Keratinocyte (primary cell): ENCODE results near the gene MIEN1. TPM values are rescaled to one million over a fixed set of nuclear protein-coding genes. Genes with fewer than 3 reads are reported as not detected.

ENCODE experiments used
- DNase-seq: peaks from one replicate; pipeline ENCODE4 v3.0.0-alpha.2; 2011; ENCODE audit warnings: low read depth, missing footprints, low spot score
- FAIRE-seq: peaks from 2 replicates; lab custom pipeline; 2011; peaks lifted over from hg19 to GRCh38; lab: Jason Lieb, UNC
- H2AFZ ChIP-seq: 2 replicates; pipeline ENCODE4 v1.6.0; 2012; ENCODE audit warnings: low read length, control low read depth, inconsistent platforms; ENCODE audit not compliant: control insufficient read depth
- H3K27ac ChIP-seq: 2 replicates; pipeline ENCODE4 v1.5.1; 2011; ENCODE audit warnings: low read length; ENCODE audit not compliant: control insufficient read depth, insufficient read depth
- H3K27me3 ChIP-seq: 3 replicates; pipeline ENCODE4 v1.6.0; 2011; ENCODE audit warnings: low read length; ENCODE audit not compliant: control insufficient read depth, insufficient read depth; ENCODE audit errors: extremely low read depth
- H3K36me3 ChIP-seq, 2 experiments: 2 replicates in 1 of 2; 3 replicates in 1 of 2; pipeline ENCODE4 v1.5.1; 2011; ENCODE audit warnings: low read length in 2 of 2, mild to moderate bottlenecking in 1 of 2; ENCODE audit not compliant: control insufficient read depth in 2 of 2, insufficient read depth in 2 of 2; ENCODE audit errors: extremely low read depth in 1 of 2
- H3K4me1 ChIP-seq: 3 replicates; pipeline ENCODE4 v1.5.1; 2011; ENCODE audit warnings: low read length; ENCODE audit not compliant: control insufficient read depth, insufficient read depth; ENCODE audit errors: extremely low read depth
- H3K4me2 ChIP-seq: 3 replicates; pipeline ENCODE4 v1.6.0; 2011; ENCODE audit warnings: low read depth, low read length; ENCODE audit not compliant: control insufficient read depth, insufficient read depth; ENCODE audit errors: extremely low read depth
- H3K4me3 ChIP-seq, 3 experiments: fragments of 200-600 bp in 1 of 3; sonication (generic) in 1 of 3; 2 replicates in 2 of 3; 3 replicates in 1 of 3; pipeline ENCODE4 v1.5.1; 2011 to 2016; ENCODE audit warnings: low read length in 3 of 3, mild to moderate bottlenecking in 3 of 3, control low read depth in 2 of 3, inconsistent platforms in 1 of 3, low read depth in 1 of 3, mixed read lengths in 1 of 3, mixed run types in 1 of 3, moderate library complexity in 1 of 3; ENCODE audit not compliant: control insufficient read depth in 2 of 3, insufficient read depth in 2 of 3; ENCODE audit errors: extremely low read depth in 1 of 3
- H3K79me2 ChIP-seq: 2 replicates; pipeline ENCODE4 v1.6.0; 2012; ENCODE audit warnings: low read length; ENCODE audit not compliant: control insufficient read depth, insufficient read depth
- H3K9ac ChIP-seq: 3 replicates; pipeline ENCODE4 v1.6.0; 2011; ENCODE audit warnings: low read length; ENCODE audit not compliant: control insufficient read depth, insufficient read depth; ENCODE audit errors: extremely low read depth
- H3K9me1 ChIP-seq: 3 replicates; pipeline ENCODE4 v1.6.0; 2011; ENCODE audit warnings: low read length; ENCODE audit not compliant: control insufficient read depth, insufficient read depth; ENCODE audit errors: extremely low read depth
- H3K9me3 ChIP-seq: 2 replicates; pipeline ENCODE4 v1.5.1; 2012; ENCODE audit warnings: low read depth, low read length; ENCODE audit not compliant: control insufficient read depth
- H4K20me1 ChIP-seq: 3 replicates; pipeline ENCODE4 v1.6.0; 2011; ENCODE audit warnings: low read length; ENCODE audit not compliant: control insufficient read depth, insufficient read depth; ENCODE audit errors: extremely low read depth
- EZH2 ChIP-seq: IDR thresholded peaks from one replicate; pipeline ENCODE4 v1.6.1; 2012; ENCODE audit warnings: inconsistent platforms, mild to moderate bottlenecking, low read length, moderate library complexity
- dilution Hi-C: fragments of 300-500 bp; cut with MboI; formaldehyde crosslinking; loops from one replicate; pipeline ENCODE4 v1.7.0; 2020; ENCODE audit warnings: low sequenced_read_pairs; ENCODE audit not compliant: extremely low pct_ligation_motif_present
- polyA plus RNA-seq, 5 experiments: library from polyadenylated mRNA; depleted of rRNA in 3 of 5; stranded (reverse) in 3 of 5; stranded (forward) in 1 of 5; unstranded in 1 of 5; fragments of >200 nt; gene quantifications; 1 replicate in 1 of 5; 2 replicates in 3 of 5; 3 replicates in 1 of 5; pipeline versions ENCODE4 v1.2.1 to v1.2.3, GENCODE V29; 2011 to 2012; ENCODE audit warnings: missing spikeins in 2 of 5, low read depth in 1 of 5, low replicate concordance in 1 of 5
- TF ChIP-seq, protein P1 (sequence below), 3 experiments: IDR thresholded peaks in 1 of 3; conservative IDR thresholded peaks in 1 of 3; optimal IDR thresholded peaks in 1 of 3; 2 replicates in 2 of 3; 3 replicates in 1 of 3; pipeline versions ENCODE3 to v1.5.1; 2011; ENCODE audit warnings: low read length in 3 of 3, mild to moderate bottlenecking in 3 of 3, moderate library complexity in 2 of 3, control low read depth in 1 of 3, inconsistent platforms in 1 of 3; ENCODE audit not compliant: insufficient read depth in 2 of 3; ENCODE audit errors: extremely low read depth in 1 of 3

MIEN1 gene
- polyA plus RNA-seq, 1 donor (not counting 4 experiments of a cell fraction or from before 2014, with no cell fraction given), result 38.4 TPM

DNA sequence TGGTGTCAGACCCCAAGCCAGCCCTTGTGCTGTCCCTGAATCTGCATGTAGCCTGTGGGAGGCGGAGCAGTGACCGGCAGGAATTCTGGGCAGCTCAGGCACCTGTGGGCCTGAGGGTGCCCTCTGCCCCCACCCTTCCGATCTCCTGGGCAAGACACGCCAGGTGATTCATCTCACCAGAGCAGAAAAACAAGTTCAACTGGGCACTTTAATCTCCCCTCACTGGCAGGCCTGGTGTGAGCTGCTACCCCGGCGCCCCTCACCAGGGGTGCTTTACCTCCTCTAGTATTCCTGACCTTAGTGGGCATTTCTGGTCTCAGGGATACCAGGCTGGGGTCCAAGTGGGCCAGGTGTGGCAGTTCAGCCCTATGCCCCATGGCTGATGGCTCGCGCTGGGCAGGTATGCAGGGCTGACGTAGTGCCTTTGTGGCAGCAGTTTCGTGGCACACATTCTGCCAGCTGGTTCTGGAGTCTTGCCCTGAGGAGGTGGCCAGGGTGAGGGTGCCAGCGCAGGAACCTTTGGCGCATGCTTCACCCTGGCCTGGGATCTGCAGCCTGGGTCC lies 24.5 kb downstream of the MIEN1 start:
- no peak for TF ChIP-seq EZH2
- TF ChIP-seq, protein P1, sequence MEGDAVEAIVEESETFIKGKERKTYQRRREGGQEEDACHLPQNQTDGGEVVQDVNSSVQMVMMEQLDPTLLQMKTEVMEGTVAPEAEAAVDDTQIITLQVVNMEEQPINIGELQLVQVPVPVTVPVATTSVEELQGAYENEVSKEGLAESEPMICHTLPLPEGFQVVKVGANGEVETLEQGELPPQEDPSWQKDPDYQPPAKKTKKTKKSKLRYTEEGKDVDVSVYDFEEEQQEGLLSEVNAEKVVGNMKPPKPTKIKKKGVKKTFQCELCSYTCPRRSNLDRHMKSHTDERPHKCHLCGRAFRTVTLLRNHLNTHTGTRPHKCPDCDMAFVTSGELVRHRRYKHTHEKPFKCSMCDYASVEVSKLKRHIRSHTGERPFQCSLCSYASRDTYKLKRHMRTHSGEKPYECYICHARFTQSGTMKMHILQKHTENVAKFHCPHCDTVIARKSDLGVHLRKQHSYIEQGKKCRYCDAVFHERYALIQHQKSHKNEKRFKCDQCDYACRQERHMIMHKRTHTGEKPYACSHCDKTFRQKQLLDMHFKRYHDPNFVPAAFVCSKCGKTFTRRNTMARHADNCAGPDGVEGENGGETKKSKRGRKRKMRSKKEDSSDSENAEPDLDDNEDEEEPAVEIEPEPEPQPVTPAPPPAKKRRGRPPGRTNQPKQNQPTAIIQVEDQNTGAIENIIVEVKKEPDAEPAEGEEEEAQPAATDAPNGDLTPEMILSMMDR (optimal IDR thresholded peaks at IDR 0.05 in 1 of 3, IDR thresholded peaks at IDR 0.05 in 1 of 3, conservative IDR thresholded peaks at IDR 0.05 in 1 of 3; ENCODE audit: extremely low read depth in 1 of 3, insufficient read depth in 2 of 3, low read length in 3 of 3), result no peak
- Histone ChIP-seq H3K9me1 (peaks cover 4% of the 10 kb centered on the region), H3K79me2 (peaks cover 22% of the 10 kb centered on the region), H3K4me1 (peaks cover 34% of the 10 kb centered on the region), H3K4me3 (peak overlapping the region in 1 of 3 experiments; percentile 23), H3K36me3 (peaks cover 0 to 29% of the 10 kb centered on the region in 2 experiments), H3K9ac (peak overlapping the region; percentile 39), H4K20me1 (no peaks in the 10 kb centered on the region), H3K27me3 (no peaks in the 10 kb centered on the region), H3K27ac (peak overlapping the region; percentile 22), H2AFZ (no peak overlapping the region), H3K9me3 (no peaks in the 10 kb centered on the region), H3K4me2 (peak overlapping the region; percentile 68)
- FAIRE-seq (peak; percentile 90), DNase-seq (no peak)
- dilution Hi-C loops, result no loop called here

DNA sequence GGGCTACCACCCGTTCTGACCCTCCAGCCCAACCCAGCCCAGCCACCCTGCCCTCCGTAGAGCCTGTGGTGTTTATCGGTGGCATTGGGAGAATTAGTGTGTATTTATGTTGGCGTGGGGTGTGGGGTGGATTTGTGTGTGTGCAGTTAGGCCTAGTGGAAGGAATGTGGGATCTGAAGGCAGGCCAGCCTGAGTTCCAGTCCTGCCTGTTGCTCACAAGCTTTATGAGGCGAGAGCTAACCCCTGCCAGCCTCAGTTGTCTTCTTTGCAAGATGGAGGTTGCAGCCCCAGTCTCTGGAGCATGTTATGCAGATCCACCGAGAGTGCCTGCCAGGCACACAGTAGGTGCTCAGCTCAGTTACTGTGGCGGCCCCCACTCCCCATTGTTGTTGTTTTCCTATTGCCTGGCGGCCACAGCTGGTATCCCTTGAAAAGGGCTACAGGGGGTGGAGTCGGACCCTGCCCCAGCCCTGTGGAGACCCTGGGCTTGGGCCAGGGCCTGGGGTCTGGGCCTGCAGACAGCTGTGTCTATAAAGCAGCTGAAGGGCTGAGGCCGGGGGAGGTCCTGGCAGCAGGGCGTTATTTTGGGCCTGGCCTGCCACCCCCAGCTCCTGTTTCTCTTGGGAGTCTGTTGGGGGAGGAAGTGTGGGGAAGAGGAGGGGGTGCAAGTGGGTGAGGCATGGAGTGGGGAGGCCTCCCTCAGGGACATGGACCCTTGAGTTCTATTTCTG lies 25.3 kb downstream of the MIEN1 start:
- Histone ChIP-seq H3K27me3 (no peaks in the 10 kb centered on the region), H3K9me1 (peaks cover 4% of the 10 kb centered on the region), H3K4me1 (peaks cover 34% of the 10 kb centered on the region), H4K20me1 (no peaks in the 10 kb centered on the region), H3K4me2 (peak overlapping the region; percentile 68), H3K79me2 (peaks cover 22% of the 10 kb centered on the region), H3K9ac (no peak overlapping the region), H3K27ac (no peak overlapping the region), H3K36me3 (peaks cover 0 to 24% of the 10 kb centered on the region in 2 experiments), H3K4me3 (no peak overlapping the region), H2AFZ (no peak overlapping the region), H3K9me3 (no peaks in the 10 kb centered on the region)
- dilution Hi-C loops, result no loop called here
- FAIRE-seq, result peak; percentile 26
- no peak for DNase-seq
- TF ChIP-seq EZH2, result no peak
- TF ChIP-seq, protein P1 (optimal IDR thresholded peaks at IDR 0.05 in 1 of 3, IDR thresholded peaks at IDR 0.05 in 1 of 3, conservative IDR thresholded peaks at IDR 0.05 in 1 of 3; ENCODE audit: extremely low read depth in 1 of 3, insufficient read depth in 2 of 3, low read length in 3 of 3), result peak; percentile 43 to 77 (median 62)
